Stomach (tissue), 9 donors: ENCODE data around the gene TPMT. TPM values are rescaled to one million over a fixed set of nuclear protein-coding genes. Genes with fewer than 3 reads are reported as not detected.

Experiments used
- DNase-seq, 2 donors: peaks; one replicate each; pipeline versions ENCODE4 v3.0.0 to v3.0.0-alpha.2; 2013 to 2019
- H3K27ac ChIP-seq, 5 donors: fragments of 200-600 bp in 4 of 5; sonication (generic) in 4 of 5; one replicate each; pipeline ENCODE4 v1.5.1; 2013 to 2019; ENCODE audit warnings: mild to moderate bottlenecking in 1 of 5, moderate library complexity in 1 of 5
- H3K27me3 ChIP-seq, 3 donors: fragments of 200-600 bp; sonication (generic); one replicate each; pipeline ENCODE4 v1.5.1; 2017 to 2019; ENCODE audit warnings: mixed run types in 1 of 3
- H3K36me3 ChIP-seq, 4 donors: fragments of 200-600 bp; sonication (generic); 1 replicate in 3 of 4; 2 replicates in 1 of 4; pipeline ENCODE4 v1.5.1; 2016 to 2019
- H3K4me1 ChIP-seq, 4 donors: fragments of 200-600 bp; sonication (generic); one replicate each; pipeline ENCODE4 v1.5.1; 2016 to 2019
- H3K4me3 ChIP-seq, 4 donors: fragments of 200-600 bp; sonication (generic) in 3 of 4; one replicate each; pipeline ENCODE4 v1.5.1; 2016 to 2019; ENCODE audit warnings: mild to moderate bottlenecking in 1 of 4
- H3K9me3 ChIP-seq, 4 donors: fragments of 200-600 bp; sonication (generic); one replicate each; pipeline ENCODE4 v1.5.1; 2016 to 2019
- EP300 ChIP-seq: sonication (generic); formaldehyde crosslinking; IDR thresholded peaks from one replicate; pipeline ENCODE4 v1.6.1; 2017; ENCODE audit warnings: antibody characterized with exemption
- POLR2A ChIP-seq, 4 donors: fragments of 450-650 bp; IDR thresholded peaks; one replicate each; pipeline ENCODE4 v1.6.1; 2016; ENCODE audit warnings: antibody characterized with exemption in 4 of 4, control low read depth in 2 of 4, mild to moderate bottlenecking in 1 of 4, moderate library complexity in 1 of 4
- POLR2AphosphoS5 ChIP-seq, 3 donors: sonication (generic); formaldehyde crosslinking; IDR thresholded peaks; one replicate each; pipeline ENCODE4 v1.6.1; 2016; ENCODE audit warnings: antibody characterized with exemption in 3 of 3
- WGBS, 5 donors: extraction: QIAGEN DNeasy Blood & Tissue Kit in 3 of 5; methylation state at CpG; one replicate each; pipeline versions ENCODE4 v1.1.5 to v1.1.7; 2013 to 2018; 5-methylcytosine and 5-hydroxymethylcytosine counted together
- intact Hi-C: fragments of 100-400 bp; cut with DNase I; formaldehyde crosslinking; loops from one replicate; pipeline ENCODE4 v1.15.1; 2023; ENCODE audit warnings: low total_unique reads
- polyA plus RNA-seq, 3 donors: library from polyadenylated mRNA; stranded (reverse); fragments of 200-250 nt; gene quantifications; one replicate each; pipeline ENCODE4 v1.2.3, GENCODE V29; 2013
- total RNA-seq, 5 donors: library from RNA; depleted of rRNA; stranded (reverse); fragments of >200 nt; gene quantifications; one replicate each; pipeline versions ENCODE4 v1.1.0 to v1.2.3, GENCODE V29; 2014 to 2016
- TF ChIP-seq, protein P1 (sequence below), 7 experiments: fragments of 450-650 bp in 4 of 7; fragments of 200-600 bp in 3 of 7; sonication (generic) in 3 of 7; IDR thresholded peaks; one replicate each; pipeline ENCODE4 v1.5.1; 2016 to 2019; ENCODE audit warnings: antibody characterized with exemption in 7 of 7, control low read depth in 2 of 7, mild to moderate bottlenecking in 1 of 7
- donor health status: healthy with polysubstance abuse.
- donor health status: Bipolar disorder and iron deficiency.
- donor health status: healthy.

TPMT gene
- total and polyA plus RNA-seq, 8 donors: 0.89 to 24.3 (median 11.7) TPM

DNA sequence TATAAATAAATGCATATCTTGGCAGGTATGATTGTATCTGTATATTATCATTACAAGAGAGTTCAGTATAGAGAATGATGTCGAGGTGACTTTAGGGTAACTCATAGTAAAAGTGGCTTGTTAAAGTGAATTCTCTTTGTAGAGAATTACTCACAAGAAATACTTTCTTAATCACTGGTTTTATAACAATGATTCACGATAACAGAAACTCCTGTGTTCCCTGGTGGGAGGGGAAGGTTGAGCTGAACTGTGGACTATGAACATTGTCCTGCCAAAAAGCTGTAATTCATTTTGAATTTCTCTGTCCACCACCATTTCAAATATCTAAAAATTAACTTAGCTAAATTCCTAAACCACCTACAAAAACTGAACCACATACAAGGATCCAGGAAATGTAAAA, 7.7 kb downstream of the TPMT start:
- Histone ChIP-seq H3K4me3 (no peak overlapping the region), H3K27me3 (no peaks in the 10 kb centered on the region), H3K9me3 (no peaks in the 10 kb centered on the region), H3K36me3 (peaks cover 0 to 62% (median 57%) of the 10 kb centered on the region in 4 donors), H3K27ac (no peak overlapping the region), H3K4me1 (no peaks in the 10 kb centered on the region)
- DNase-seq: no peak
- TF ChIP-seq POLR2A (IDR thresholded peaks at IDR 0.05) (no peak), EP300 (no peak), POLR2AphosphoS5 (IDR thresholded peaks at IDR 0.05) (no peak)
- TF ChIP-seq, protein P1, sequence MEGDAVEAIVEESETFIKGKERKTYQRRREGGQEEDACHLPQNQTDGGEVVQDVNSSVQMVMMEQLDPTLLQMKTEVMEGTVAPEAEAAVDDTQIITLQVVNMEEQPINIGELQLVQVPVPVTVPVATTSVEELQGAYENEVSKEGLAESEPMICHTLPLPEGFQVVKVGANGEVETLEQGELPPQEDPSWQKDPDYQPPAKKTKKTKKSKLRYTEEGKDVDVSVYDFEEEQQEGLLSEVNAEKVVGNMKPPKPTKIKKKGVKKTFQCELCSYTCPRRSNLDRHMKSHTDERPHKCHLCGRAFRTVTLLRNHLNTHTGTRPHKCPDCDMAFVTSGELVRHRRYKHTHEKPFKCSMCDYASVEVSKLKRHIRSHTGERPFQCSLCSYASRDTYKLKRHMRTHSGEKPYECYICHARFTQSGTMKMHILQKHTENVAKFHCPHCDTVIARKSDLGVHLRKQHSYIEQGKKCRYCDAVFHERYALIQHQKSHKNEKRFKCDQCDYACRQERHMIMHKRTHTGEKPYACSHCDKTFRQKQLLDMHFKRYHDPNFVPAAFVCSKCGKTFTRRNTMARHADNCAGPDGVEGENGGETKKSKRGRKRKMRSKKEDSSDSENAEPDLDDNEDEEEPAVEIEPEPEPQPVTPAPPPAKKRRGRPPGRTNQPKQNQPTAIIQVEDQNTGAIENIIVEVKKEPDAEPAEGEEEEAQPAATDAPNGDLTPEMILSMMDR (IDR thresholded peaks at IDR 0.05): no peak
- intact Hi-C loops: no loop called here
- WGBS, 5 donors: 49 to 61% (median 54%) methylated on average over 2 of the region's 2 CpGs

- H3K36me3 ChIP-seq: peaks cover 14 to 95% (median 91%) of the 10 kb centered on the region in 4 donors
- no peaks in the 10 kb centered on the region for H3K4me1 ChIP-seq
- no peak overlapping the region for H3K27ac ChIP-seq
- intact Hi-C loops: no loop called here
- H3K27me3 ChIP-seq: no peaks in the 10 kb centered on the region
- no peaks in the 10 kb centered on the region for H3K9me3 ChIP-seq
- 89 to 98% (median 94%) methylated on average over 3 of the region's 3 CpGs for WGBS, 5 donors
- no peak overlapping the region for H3K4me3 ChIP-seq
- DNase-seq: no peak
- TF ChIP-seq EP300 (no peak), POLR2A (IDR thresholded peaks at IDR 0.05) (no peak)
Measured at GRCh38 chr6:18142591-18142861, 12.4 kb downstream of the TPMT start.

DNA sequence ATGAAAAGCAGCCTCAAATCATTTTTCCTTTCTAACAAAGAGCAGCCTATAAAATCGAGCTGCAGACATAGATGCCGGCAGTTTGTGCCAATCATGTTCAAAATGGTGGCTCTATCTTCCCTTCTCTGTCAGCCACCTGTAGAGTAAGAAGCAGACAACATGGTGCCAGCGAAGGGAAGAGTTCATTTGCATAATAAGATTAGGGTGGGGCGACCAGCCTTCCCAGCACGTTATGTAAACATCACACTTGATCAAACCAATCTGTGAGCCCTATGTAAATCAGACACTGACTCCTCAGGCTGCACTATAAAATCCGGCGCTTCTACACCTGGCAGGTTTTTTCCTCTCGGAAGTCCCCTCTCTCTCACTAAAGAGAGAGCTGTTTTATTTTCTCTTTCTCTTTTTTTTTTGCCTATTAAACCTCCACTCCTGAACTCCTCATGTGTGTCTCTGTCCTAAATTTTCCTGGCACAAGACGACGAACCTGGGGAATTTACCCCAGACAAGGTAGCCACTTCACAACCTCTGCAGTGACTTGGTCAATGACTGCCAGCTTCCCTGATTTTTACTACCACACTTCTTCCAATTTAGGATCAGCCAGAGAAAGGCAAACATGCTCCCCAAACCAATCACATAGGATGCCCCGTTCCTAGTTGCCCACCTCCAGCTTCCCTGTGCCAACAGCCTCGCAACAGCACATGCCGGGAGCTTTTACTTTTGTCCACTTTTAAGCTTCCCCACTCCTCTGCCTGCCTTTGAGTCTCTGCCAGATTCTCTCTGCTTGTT, 12.9 kb downstream of the TPMT start:
- no peak for DNase-seq
- Histone ChIP-seq H3K4me1 (no peaks in the 10 kb centered on the region), H3K27ac (no peak overlapping the region), H3K36me3 (peaks cover 19 to 95% (median 90%) of the 10 kb centered on the region in 4 donors), H3K27me3 (no peaks in the 10 kb centered on the region), H3K4me3 (no peak overlapping the region), H3K9me3 (no peaks in the 10 kb centered on the region)
- 81 to 89% (median 86%) methylated on average over 13 of the region's 13 CpGs for WGBS, 5 donors
- intact Hi-C loops: no loop called here
- no peak for TF ChIP-seq POLR2AphosphoS5 (IDR thresholded peaks at IDR 0.05)
- TF ChIP-seq POLR2A (IDR thresholded peaks at IDR 0.05): no peak
- TF ChIP-seq EP300: no peak
- TF ChIP-seq, protein P1 (IDR thresholded peaks at IDR 0.05): no peak

GRCh38 chr6:18139935-18140621, 14.8 kb downstream of the TPMT start:
- no peak overlapping the region for H3K27ac ChIP-seq
- no peaks in the 10 kb centered on the region for H3K4me1 ChIP-seq
- TF ChIP-seq POLR2A (IDR thresholded peaks at IDR 0.05) (no peak), POLR2AphosphoS5 (IDR thresholded peaks at IDR 0.05) (no peak), EP300 (no peak)
- TF ChIP-seq, protein P1 (IDR thresholded peaks at IDR 0.05): no peak
- no peak overlapping the region for H3K4me3 ChIP-seq
- no peaks in the 10 kb centered on the region for H3K9me3 ChIP-seq
- no peaks in the 10 kb centered on the region for H3K27me3 ChIP-seq
- DNase-seq: no peak
- peaks cover 19 to 96% (median 91%) of the 10 kb centered on the region in 4 donors for H3K36me3 ChIP-seq
- intact Hi-C loops: no loop called here
- 84 to 97% (median 92%) methylated on average over 6 of the region's 6 CpGs for WGBS, 5 donors

DNA sequence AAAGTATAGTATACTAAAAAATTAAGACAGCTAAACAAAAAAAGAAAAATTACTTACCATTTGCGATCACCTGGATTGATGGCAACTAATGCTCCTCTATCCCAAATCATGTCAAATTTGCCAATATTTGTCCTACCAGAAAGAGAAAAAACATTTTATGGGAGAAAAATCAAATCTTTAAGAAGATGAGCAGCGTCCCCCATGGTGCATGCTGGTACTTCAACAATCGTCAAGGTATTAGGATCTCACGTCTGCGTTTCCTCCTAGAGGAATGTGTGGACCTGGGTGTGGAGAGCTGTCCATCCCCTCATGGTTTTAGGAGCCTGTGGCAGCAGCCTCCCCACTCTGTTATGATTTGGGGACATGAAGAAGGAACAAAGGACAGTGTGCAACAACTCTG, 16.0 kb downstream of the TPMT start:
- 94 to 96% (median 96%) methylated on average over 5 of the region's 5 CpGs for WGBS, 5 donors
- Histone ChIP-seq H3K4me3 (no peak overlapping the region), H3K4me1 (no peaks in the 10 kb centered on the region), H3K36me3 (peaks cover 27 to 97% (median 94%) of the 10 kb centered on the region in 4 donors), H3K27ac (no peak overlapping the region), H3K9me3 (no peaks in the 10 kb centered on the region), H3K27me3 (no peaks in the 10 kb centered on the region)
- TF ChIP-seq, protein P1 (IDR thresholded peaks at IDR 0.05): no peak
- no peak for TF ChIP-seq POLR2AphosphoS5 (IDR thresholded peaks at IDR 0.05)
- no peak for TF ChIP-seq POLR2A (IDR thresholded peaks at IDR 0.05)
- no peak for TF ChIP-seq EP300
- no peak for DNase-seq
- intact Hi-C loops: no loop called here
